Skin of body (tissue), 2 donors: ENCODE data around the gene PLA2G2C. TPM values are rescaled to one million over a fixed set of nuclear protein-coding genes. Genes with fewer than 3 reads are reported as not detected.
"Not testable (repeated sequence)": the region's sequence is repeated elsewhere in the genome, so short reads cannot be mapped to it uniquely, and the experiment has no call there.

Source experiments
- DNase-seq: peaks from one replicate; lab custom pipeline; 2025; lab: John Stamatoyannopoulos, UW
- total RNA-seq: library from RNA; depleted of rRNA; stranded (reverse); fragments of >200 nt; gene quantifications from one replicate; pipeline ENCODE4 v1.2.3, GENCODE V29; 2014

The PLA2G2C gene
- not detected for total RNA-seq

GRCh38 chr1:20185834-20186782 lies at the start of gene PLA2G2C, which contains the start of gene UBXN10:
Gene PLA2G2C, minus strand, starts transcription at chr1:20186518. Its CDS starts 9,155 bp downstream, at chr1:20177363.
Gene UBXN10, plus strand, starts transcription at chr1:20186096. Its CDS starts 4,466 bp downstream, at chr1:20190562.
- DNase-seq: no peak

- DNase-seq: no peak
These were observed 48.6 kb upstream of the PLA2G2C start for GRCh38 chr1:20234788-20235535.

GRCh38 chr1:20233866-20234265 lies 47.5 kb upstream of the PLA2G2C start:
- DNase-seq: no peak

GRCh38 chr1:20233394-20233793 lies 47.1 kb upstream of the PLA2G2C start:
- peak; percentile 13 for DNase-seq

- DNase-seq: not testable (repeated sequence)
These were observed 46.2 kb upstream of the PLA2G2C start for GRCh38 chr1:20232564-20232963.

- DNase-seq: no peak
These were observed 42.9 kb upstream of the PLA2G2C start for GRCh38 chr1:20229171-20229570.

- DNase-seq: no peak
These were observed 42.1 kb upstream of the PLA2G2C start for GRCh38 chr1:20228314-20228825.

- no peak for DNase-seq
These were observed 41.4 kb upstream of the PLA2G2C start for GRCh38 chr1:20227704-20228103.

- no peak for DNase-seq
These were observed 38.2 kb upstream of the PLA2G2C start for GRCh38 chr1:20224546-20224945.

GRCh38 chr1:20223551-20224419 lies 37.5 kb upstream of the PLA2G2C start:
- DNase-seq: no peak

- DNase-seq: no peak
These were observed 36.8 kb upstream of the PLA2G2C start for GRCh38 chr1:20223106-20223505.

GRCh38 chr1:20220036-20220435 lies 33.7 kb upstream of the PLA2G2C start:
- no peak for DNase-seq

- DNase-seq: not testable (repeated sequence)
These were observed 32.7 kb upstream of the PLA2G2C start for GRCh38 chr1:20219053-20219452.

GRCh38 chr1:20216574-20216973 lies 30.3 kb upstream of the PLA2G2C start:
- DNase-seq: no peak

GRCh38 chr1:20215716-20216115 lies 29.4 kb upstream of the PLA2G2C start:
- DNase-seq: no peak

GRCh38 chr1:20212685-20213331 lies 26.5 kb upstream of the PLA2G2C start:
- no peak for DNase-seq

- DNase-seq: no peak
These were observed 25.9 kb upstream of the PLA2G2C start for GRCh38 chr1:20212085-20212684.

- DNase-seq: no peak
These were observed 25.2 kb upstream of the PLA2G2C start for GRCh38 chr1:20211511-20211931.

GRCh38 chr1:20210736-20211460 lies 24.6 kb upstream of the PLA2G2C start:
- DNase-seq: no peak
